Measurements from ENCODE around the gene HELZ2.
"Not testable (repeated sequence)": the region's sequence is repeated elsewhere in the genome, so short reads cannot be mapped to it uniquely, and the experiment has no call there.

The HELZ2 gene, protein sequence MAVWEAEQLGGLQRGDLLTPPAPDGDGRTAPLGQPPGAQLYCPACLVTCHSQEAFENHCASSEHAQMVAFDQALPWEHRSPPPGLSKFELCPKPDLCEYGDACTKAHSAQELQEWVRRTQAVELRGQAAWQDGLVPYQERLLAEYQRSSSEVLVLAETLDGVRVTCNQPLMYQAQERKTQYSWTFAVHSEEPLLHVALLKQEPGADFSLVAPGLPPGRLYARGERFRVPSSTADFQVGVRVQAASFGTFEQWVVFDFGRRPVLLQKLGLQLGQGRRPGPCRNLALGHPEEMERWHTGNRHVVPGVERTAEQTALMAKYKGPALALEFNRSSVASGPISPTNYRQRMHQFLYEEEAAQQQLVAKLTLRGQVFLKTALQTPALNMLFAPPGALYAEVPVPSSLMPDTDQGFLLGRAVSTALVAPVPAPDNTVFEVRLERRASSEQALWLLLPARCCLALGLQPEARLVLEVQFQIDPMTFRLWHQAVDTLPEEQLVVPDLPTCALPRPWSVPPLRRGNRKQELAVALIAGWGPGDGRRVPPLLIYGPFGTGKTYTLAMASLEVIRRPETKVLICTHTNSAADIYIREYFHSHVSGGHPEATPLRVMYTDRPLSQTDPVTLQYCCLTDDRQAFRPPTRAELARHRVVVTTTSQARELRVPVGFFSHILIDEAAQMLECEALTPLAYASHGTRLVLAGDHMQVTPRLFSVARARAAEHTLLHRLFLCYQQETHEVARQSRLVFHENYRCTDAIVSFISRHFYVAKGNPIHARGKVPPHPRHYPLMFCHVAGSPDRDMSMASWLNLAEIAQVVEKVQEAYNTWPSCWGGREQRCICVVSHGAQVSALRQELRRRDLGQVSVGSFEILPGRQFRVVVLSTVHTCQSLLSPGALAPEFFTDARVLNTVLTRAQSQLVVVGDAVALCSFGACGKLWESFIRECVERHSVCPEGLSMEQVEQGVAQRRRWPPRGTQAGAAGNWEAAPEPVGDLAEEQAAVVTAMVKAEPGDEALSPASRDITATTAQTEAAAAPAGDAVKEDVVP (N-terminal part only)

DNA sequence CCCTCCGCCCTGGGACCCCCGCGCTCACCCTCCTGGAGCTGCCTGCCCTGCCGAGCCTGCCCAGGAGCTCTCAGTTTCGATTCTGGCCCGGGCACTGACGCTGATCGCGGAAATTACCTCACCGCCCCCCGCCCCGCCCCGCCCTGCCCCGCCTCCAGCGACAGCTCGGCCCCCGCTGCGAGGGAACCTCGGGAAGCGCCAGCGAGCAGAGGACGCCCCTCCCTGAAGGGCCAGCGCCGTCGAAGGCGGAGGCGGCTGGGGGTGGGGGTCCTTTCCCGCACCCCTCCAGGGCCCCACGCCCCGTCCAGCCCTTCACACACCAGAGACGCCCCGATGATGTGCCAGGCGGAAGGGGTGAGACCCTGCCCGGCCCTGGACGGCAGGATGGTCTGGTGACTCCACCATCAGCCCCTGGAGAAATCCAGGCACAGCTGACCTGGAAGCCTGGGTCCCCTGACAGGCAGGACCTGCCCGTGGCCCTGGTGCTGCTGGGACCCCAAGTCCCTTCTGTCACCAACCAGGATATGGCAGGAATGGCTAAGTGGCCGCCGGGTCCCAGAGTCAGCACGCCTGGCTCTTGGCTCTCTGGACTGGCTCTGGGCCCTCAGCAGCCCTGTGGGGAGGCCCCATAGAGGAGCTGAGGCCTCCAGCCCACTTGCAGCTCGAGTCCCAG lies at the start of gene HELZ2:
TSS of gene HELZ2 (minus strand) at position 84 of the 673 bp plus-strand sequence. CDS start 1,854 bp downstream, outside the sequence.
- no peak for DNase-seq (ENCODE audit: low spot score)

DNA sequence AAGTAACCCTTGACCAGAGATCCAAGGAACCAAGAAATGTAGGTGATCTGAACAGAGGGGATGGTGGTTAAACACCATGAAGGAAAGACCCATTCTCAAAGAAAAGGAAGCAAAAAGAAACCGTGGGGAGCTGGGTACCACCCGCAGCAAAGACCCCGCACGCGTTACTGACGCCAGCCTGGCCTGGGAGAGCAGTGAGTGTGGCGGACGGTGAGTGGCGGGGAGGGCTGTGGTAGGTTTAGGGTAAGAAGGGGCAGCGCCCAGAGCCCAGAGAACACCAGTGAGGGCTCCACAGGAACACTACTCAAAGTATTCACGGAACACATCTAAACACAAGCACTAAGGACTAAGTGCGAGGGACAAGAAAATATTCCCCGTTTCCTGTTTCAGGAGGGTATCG lies 48.7 kb upstream of the HELZ2 start:
- DNase-seq (ENCODE audit: low spot score): no peak

DNA sequence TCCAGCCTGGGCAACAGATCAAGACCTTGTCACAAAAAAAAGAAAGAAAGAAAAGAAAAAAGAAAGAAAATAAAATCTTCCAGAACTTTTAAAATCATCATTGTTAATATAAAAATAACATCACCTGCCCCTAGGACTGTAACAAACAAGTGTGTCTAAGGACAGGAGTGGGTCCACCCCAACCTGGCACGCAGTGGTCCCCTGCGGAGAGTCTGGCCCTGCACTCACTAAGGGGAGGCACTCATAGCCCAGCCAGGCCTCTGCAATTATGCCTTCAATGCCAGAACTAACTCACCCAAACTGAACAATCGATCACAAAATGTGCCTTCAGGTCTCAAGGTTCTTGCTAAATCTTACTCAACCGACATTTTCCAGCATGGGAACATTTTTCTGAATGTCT lies 48.1 kb upstream of the HELZ2 start:
- DNase-seq (ENCODE audit: low spot score): no peak

DNA sequence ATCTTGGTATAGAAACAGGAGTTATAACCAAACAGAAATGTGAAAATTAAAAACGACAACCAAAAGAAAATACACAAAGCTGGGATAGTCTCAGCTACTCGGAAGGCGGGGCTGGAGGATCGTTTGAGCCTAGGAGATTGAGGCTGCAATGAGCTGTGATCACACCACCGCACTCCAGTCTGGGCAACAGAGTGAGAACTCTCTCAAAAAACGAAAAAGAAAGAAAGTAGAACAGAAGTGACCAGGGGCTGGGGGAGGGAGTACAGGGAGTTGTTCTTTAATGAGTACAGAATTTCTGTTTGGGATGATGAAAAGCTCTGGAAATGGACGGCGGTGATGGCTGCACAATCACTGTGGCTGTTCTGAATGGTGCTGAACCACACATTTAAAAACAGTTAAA lies 47.0 kb upstream of the HELZ2 start:
- DNase-seq (ENCODE audit: low spot score): no peak

DNA sequence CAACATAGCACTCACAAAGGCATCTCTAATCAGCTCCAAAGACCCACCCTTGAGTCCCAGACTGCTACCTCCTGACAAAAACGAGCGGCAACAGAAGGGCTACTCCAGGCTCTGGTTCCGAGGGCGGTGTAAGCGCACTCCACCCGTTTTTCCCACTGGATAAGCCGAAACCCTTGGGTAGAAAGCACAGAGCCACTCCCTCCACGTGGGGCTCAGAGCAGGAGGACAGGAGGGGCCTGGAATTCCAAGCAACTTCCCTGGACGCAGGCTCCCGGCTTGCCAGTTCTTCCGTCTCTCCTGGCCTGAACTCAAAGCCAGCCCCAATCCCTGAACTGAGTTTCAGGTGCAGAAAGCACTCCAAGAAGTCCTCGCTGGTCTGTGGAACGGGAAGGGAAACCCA lies 45.5 kb upstream of the HELZ2 start:
- DNase-seq (ENCODE audit: low spot score): no peak

DNA sequence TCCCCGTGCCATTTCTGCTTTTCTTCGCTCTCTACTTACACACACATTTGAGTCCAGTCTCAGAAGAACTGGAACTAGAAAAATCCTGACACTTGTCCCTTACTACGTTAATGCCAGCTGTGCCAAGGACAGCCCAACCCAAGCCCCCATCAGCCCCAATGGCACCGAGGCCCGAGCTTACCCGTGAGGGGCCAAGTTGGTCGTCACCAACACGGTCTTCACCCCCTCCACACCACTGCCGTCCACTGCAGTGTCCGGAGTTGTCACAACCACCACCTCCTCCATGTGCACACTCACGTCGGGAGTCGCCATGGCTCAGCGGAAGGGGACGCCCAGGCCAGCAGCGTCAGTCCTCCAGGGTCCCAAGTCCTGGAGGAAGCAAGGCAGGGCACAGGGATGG lies 45.0 kb upstream of the HELZ2 start:
- DNase-seq (ENCODE audit: low spot score): no peak

DNA sequence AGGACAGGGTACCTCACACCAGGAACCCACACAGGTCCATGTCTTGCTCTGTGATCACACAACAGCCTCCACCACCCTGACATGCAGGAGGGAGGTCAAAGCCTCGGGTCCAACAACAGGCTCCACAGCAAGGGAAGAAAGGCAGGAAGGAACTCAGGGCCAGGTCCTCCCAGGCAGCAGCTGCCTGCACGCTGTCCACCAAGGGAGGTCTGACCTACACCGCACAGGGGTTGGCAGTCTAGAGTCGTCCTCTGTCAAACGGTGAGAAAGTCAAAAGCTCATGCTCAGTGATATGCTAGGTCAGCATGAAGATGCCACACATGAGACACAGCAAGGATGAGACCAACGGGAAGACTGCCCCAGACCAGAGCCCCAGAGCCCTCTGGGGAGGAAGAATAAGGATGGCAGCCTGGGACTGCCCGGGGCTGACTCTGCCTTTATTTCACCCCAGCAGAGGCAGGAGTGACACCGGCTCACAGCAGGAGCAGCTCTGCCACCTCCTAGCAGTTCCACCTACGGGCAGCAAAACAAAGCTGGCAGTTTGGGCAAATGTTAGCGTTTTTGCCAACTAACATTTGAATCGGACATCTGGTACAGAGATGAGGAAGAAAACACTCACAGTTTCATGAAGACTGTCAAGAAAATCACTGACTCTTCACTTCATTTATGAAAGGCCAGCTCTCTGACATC lies 44.4 kb upstream of the HELZ2 start:
- no peak for DNase-seq (ENCODE audit: low spot score)

DNA sequence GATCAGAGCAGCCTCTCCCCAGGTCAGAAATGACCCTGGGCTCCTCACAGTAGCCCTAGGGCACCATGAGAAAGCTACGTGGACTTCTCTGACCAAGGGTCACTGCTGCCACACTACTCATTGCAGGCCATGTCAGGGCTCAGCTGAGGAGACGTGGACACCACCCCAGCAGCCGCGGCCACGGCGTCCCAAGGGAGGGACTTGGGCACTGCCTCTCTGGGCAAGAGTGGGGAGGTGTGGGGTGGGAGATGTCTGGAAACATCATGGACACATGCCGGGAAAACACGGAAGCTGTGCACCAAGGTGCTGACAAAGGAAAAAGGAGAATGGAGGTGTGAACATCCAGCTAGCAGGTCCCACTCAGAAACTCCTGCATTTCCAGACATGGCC lies 43.8 kb upstream of the HELZ2 start:
- DNase-seq (ENCODE audit: low spot score): no peak

DNA sequence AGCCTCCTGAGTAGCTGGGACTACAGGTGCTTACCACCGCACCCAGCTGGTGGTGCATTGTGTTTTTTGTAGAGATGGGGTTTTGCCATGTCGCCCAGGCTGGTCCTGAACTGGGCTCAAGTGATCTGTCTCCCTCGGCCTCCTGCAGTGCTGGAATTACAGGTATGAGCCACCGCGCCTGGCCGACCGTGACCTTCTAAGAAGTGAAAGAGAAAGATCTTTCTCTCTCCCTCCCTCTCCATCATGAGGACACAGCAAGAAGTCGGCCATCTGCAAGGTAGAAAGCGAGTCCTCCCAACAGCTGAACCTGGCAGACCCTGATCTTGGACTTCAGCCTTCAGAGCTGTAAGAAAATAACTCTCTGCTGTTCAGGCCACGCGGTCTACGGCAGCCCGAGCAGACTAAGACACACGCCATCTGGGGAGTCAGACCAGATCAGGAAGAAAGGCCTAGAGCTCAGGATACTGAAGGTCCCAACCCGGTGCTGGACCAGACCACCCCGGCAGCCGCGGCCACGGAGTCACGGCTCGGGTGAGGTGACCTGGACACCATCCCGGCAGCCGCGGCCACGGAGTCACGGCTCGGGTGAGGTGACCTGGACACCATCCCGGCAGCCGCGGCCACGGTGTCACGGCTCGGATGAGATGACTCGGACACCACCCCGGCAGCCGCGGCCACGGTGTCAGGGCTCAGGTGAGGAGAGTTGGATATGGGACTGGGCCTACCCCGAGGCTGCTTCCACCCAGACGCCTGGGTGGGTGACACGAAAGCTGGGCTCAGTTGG lies 43.2 kb upstream of the HELZ2 start:
- DNase-seq (ENCODE audit: low spot score): no peak

DNA sequence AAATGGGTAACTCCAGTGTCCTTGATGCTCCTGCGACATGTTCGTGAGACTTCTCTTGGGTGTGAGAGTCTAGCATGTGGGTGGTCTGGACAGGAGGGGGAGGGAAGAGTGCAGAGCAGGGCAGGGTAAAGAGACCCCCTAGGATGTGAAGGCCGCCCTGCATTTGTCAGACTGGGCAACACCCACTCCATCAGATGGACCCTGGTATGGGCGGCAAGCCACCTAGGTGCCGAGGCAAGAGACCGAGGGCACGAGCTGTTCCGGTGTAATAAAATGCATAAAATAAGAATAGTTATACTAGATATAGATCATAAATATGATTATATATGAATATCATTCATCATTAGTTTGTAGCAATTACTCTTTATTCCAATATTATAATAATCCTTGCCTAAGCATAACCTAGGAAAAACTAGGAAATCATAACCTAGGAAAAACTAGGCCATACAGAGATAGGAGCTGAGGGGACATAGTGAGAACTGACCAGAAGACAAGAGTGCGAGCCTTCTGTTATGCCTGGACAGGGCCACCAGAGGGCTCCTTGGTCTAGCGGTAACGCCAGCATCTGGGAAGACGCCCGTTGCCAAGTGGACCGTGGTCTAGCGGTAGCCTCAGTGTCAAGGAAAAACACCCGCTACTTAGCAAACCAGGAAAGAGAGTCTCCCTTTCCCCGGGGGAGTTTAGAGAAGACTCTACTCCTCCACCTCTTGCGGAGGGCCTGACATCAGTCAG lies 40.0 kb upstream of the HELZ2 start:
- not testable (repeated sequence) for DNase-seq (ENCODE audit: low spot score)

DNA sequence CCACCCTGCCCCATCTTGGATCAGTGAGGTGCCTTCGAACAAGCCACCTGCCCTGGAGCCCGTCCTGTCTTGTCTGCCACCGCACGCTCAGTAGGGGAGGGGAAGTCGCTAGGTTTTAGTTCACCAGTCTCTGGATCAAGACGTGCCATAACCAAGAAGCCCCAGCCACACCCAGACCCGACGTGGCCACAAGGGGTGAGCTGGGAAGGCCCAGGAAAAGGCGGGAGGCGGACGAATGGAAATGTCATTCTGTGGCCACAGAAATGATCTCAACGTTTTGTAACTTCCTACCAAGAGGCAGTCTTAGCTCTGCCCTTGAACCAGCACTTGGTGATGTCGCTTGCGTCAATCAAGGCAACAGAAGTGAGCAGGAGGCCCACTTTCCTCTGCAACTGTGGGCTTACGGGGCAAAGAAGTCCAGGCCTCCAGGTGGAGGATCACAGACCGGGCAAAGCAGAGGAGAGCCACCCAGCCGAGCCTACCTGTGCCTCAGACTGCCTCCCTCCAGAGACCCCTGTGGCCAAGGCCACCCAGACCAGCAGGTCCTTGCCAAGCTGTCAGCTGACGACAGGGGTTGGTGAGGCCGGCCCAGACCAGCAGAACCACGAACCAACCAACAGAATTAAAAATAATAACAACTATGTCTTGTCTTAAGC lies 38.4 kb upstream of the HELZ2 start:
- no peak for DNase-seq (ENCODE audit: low spot score)

DNA sequence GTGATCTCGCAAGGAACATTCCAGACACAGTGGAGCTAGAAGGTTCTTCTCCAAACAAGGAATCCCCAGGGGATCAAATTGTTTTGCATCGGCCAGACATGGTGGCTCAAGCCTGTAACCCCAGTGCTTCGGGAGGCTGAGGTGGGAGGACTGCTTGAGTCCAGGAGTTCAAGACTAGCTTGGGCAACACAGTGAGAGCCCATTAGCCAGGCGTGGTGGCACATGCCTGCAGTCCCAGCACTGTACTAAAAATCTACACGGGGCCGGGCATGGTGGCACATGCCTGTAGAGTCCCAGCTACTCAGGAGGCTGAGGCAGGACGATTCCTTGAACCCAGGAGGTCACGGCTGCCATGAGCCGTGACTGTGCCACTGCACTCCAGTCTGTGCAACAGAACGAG lies 37.6 kb upstream of the HELZ2 start:
- DNase-seq (ENCODE audit: low spot score): no peak

DNA sequence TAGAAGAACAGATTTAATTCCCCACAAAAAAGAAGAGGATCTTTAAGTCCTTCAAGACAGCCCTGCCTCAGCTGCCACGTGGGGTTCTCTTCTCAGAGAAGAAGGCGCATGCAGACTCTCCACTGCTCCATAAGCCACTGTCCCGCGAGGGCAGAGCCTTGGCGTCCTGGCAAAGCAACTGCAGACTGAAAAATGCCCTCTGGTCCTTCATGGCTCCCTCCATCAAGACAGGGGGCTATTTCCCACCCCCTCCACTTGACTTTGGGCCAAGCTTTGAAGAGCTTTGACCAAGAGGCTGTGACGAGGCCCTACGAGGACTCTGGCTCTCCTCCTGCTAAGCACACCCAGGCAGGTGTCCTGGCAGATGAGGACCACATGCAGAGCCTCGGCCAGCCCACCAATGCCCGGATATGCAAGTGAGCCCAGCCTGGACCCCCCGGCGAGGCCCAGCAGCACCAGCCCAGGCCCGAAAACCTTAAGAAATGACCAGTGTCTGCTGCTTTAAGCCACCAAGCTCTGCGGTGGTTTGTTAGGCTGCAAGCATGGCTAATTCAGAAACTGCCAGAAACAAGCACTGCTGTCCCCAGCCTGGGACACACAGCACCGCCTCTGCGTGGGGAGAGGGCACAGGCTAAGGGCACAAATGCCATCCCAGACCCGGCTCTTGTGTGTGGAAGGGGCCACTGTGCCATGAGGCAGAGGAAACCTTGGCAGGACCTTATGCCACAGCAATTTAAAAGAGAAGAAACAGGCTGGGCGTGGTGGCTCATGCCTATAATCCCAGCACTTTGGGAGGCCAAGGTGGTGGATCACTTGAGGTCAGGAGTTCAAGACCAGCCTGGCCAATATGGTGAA lies 36.8 kb upstream of the HELZ2 start:
- DNase-seq (ENCODE audit: low spot score): no peak

DNA sequence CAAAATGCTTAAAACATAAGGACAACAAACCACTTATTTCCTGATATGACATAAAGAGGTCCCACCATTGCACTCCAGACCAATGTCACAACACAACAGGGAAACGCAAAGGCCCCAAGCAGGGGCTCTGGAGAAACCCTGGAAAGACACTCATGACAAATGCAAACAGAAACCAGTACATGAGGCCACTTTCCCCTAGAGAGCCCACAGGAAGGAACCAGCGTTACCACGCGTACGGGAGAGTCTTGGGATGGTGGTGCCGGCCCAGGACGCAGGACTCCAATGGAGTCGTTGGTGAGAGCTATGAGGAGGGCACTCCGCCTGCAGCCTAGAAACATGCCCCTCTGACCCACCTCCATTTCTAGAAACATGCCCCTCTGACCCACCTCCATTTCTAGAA lies 32.6 kb upstream of the HELZ2 start:
- DNase-seq (ENCODE audit: low spot score): no peak

DNA sequence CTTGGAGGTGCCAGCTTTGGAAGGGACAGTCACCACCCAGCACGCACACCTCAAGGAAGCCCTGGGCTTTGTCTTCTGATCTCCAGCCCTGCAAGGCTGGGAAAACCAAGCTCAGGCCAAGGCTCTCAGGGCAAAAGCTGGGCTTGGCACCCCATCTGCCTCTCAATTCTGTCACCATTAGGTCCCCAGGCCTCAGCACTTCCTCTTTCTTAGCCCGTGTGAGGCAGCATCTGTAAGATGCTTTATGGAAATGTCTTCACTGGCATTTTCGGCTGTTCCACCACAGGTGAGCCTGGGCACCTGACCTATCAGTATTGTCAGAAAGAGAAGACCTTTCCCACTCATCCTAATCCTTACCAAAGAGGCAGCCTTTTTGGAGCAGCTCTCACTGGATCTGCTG lies 28.3 kb upstream of the HELZ2 start:
- DNase-seq (ENCODE audit: low spot score): no peak

DNA sequence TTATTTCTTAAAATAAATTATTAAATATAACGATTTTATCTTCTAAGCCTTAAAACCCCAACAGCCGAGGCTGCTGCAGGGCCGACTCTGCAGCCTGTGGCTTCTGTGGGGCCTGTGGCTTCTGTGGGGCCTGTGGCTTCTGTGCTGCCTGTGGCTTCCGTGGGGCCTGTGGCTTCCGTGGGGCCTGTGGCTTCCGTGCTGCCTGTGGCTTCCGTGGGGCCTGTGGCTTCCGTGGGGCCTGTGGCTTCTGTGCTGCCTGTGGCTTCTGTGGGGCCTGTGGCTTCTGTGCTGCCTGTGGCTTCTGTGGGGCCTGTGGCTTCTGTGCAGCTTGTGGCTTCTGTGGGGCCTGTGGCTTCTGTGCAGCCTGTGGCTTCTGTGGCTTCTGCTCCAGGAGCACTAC lies 27.6 kb upstream of the HELZ2 start:
- not testable (repeated sequence) for DNase-seq (ENCODE audit: low spot score)

DNA sequence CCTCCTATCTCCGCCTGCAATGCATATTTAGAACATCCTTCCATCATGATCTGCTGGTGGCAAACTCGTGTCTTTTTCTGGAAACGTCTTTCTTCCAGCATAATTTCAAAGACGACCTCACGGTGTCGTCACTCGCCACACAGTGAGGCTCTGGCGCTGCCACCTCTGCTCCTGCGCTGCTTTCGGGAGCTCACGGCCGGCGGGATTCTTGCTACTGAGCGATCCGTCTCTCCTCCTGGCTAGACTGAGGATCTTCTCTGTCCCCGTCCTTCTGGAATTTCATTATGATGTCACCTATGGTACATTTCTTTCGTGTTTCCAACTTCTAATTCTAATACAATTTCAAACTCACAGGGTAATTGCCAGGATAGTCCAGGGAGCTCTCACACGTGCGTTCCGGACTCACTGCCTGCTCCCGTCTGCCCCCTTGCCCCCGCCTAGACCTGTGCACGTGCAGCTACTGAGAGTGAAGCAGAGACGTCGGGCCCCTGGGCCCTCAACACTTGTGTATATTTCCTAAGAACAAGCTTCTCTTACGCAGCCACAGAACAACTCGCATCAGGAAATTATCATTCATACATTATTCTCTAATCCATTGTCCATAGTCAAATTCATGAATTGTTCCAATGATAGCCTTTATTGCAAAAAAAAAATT lies 25.5 kb upstream of the HELZ2 start:
- no peak for DNase-seq (ENCODE audit: low spot score)

All from pons (tissue), 1 donor.